TTC549 (cell line): ENCODE measurements around the gene CFAP298.
"Not testable (repeated sequence)": the region's sequence is repeated elsewhere in the genome, so short reads cannot be mapped to it uniquely, and the experiment has no call there.

Experiments used
- FAIRE-seq: peaks from 2 replicates; lab custom pipeline; 2012; peaks lifted over from hg19 to GRCh38; lab: Jason Lieb, UNC

Gene CFAP298

DNA sequence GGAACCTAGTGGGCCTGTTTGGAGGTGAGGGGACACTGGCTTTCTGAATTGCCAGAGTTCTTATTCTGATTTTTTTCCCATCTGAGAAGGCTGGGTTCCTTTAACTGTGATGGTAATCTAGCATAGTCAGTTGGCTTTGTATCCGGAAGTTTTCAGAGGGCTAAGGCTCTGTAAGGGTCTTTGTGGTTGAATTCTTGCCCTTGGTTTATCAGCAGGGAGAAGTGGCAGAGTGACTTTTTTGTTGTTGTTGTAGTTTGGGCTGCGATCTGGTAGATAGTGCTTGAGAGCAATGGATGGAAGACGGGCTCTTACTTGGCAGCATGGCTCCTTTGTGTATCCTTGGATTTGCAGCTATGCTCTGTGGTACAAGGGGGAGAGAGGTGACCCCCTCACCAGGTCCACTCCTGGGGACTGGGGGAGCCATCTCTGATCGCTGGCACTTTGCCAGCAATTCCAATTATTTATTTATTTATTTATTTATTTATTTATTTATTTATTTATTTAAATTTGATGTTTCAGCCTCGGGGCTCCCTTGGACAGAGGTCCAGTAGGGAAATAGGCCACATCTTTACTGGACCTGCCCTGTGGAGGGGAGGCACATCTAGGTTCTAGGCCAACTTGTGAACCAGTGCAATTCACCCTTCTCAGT lies 45.3 kb downstream of the CFAP298 start:
- no peak for FAIRE-seq

DNA sequence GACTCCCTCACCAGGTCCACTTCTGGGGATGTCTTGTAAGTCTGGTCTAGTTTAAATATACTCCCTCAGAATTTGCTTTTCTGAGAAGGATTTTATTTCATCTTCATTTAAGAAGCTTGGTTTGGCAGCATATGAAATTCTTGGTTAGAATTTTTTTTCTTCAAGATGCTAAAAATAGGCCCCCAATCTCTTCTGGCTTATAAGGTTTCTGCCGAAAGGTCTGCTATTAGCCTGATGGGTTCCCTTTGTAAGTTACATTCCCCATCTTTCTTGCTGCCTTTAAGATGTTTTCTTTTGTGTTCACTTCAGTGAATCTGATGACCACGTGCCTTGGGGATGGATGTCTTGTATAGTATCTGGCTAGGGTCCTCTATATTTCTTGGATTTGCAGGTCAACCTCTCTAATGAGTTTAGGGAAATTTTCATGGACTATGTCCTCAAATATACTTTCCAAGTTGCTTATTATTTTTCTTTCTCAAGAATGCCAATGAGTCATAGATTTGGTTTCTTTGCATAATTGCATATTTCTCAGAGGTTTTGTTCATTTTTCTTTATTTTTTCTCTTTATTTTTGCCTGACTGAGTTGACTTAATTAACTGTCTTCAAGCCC lies 46.2 kb downstream of the CFAP298 start:
- no peak for FAIRE-seq

DNA sequence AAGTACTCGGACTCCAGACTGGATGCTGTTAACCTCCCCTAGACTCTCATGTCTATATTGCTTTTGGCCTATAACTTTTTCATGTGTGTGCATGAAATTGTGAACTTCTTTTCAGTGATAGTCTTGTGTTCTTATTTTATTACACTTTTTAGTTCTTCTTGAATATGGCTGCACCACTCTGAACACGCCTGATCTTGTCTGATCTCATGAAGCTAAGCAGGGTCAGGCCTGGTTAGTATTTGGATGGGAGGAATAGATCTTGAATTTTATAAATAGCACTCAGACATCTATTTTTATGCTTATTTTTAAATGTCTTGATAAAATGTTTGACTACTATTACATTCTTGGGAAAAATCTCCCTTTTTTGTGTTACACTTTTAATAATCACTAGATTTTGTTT lies 49.3 kb downstream of the CFAP298 start:
- FAIRE-seq, result no peak

DNA sequence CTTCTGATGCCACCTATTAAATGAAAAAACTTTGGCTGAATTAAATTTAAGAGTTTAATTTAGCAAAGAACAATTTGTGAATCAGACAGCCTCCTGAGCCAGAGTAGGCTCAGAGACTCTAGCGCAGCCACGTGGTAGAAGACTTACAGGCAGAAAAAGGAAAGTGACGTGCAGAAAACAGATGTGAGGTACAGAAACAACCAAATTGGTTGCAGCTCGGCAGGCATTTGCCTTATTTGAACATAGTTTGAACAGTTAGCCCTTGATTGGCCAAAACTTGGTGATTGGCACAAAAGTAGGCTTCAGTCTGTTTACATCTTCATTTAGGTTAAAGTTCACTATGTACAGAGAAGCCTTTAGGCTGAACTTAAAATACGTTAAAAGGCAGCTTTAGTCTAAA lies 49.8 kb downstream of the CFAP298 start:
- no peak for FAIRE-seq

DNA sequence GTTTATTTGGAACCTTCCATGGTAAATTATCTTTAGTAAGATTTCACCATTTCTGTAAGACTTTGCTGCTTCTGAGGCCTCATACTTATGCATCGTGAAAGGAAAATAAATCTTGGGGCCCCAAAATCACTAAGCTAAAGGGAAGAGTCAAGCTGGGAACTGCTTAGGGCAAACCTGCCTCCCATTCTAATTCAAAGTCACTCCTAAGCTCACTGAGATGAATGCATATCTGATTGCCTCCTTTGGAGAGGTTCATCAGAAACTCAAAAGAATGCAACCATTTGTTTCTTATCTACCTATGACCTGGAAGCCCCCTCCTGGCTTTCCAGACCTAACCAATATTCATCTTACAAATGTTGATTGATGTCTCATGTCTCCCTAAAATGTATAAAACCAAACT lies 50.7 kb downstream of the CFAP298 start:
- not testable (repeated sequence) for FAIRE-seq

DNA sequence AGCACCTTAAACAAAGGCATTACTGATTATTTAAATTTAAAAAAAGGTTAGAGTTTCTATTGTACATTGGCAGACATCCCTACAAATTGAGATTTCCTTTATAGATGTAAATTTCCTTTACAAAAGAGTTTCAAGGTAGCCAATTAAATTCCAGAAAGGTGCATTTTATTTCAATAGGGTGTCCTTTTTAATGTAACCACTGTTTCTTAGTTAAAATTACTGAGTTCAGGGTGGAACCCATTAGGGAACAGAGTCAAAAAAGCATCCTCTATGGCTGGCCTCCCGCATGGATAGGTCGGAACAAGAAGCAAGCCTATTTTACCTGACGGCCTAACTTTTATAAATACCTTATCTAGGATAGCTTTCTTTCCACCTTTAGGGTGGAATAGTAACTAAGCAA lies 51.3 kb downstream of the CFAP298 start:
- FAIRE-seq, result no peak

DNA sequence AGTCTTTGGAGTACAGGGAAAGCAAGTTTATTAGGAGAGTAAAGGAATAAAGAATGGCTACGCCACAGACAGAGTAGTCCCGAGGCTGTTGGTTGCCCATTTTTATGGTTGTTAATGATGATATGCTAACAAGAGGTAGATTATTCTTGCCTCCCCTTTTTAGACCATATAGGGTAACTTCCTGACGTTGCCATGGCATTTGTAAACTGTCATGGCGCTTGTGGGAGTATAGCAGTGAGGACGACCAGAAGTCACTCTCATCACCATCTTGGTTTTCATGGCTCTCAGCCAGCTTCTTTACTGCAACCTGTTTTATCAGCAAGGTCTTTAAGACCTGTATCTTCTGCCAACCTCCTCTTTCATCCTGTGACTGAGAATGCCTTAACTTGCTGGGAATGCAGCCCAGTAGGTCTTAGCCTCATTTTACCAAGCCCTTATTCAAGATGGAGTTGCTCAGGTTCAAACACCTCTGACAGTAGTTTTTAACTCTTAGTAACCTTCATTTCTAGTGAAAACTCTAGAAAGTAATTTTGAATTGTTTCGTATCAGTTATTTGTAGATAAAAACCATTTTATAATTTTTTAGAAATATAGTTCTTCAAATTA lies 53.1 kb downstream of the CFAP298 start:
- FAIRE-seq, result no peak

DNA sequence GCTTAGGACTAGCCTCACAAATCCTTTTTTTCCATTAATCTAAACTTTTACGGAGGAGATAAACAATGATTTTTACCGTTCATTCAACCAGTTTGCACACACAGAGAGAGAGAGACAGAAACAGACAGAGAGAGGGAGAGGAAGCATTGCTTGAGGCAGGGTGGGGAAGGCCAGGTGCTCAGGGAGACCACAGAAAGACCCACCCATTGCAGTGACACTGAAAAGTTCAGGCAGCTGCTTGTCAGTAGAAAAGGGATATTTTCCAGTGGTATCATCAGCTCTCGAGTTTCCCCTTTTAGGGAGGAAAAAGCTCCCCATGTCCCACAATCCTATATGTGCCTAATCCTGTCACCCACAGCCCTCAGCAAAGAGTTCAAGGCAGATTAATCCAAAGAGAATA lies 54.1 kb downstream of the CFAP298 start:
- no peak for FAIRE-seq

DNA sequence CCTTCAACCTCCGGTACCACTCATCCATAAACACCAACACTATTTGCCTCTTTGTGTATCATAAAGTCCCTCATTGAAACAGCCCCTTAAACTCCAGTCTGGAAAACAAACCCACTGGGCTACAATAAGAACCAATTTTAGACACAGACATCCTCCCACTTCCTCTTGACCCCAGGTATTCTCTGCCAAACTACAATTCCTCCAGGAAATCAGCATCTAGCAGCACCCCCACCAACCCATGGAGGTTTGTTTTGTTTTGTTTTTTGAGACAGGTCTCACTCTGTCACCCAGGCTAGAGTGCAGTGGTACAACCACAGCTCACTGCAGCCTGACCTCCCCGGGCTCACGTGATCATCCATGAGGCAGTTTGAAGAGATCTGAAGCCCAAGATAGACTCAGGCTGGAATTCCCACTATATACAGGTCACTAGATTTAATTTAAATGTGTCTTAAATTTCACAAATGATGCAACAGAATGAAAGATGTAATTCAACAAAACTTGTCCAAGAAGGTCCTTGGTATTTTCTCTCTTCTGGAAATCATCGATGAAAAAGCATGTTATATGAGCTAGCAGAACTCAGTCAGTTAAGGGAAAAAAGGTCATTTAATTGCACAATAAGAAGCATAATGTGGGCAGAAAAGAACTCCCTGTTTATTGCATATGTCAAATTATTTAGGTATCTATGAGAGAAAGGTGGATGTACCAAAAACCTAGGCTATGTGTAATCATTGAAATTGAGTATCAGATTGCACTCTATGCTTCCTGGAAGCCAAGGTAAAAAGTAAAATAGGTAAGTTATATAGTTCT lies 57.1 kb downstream of the CFAP298 start:
- no peak for FAIRE-seq

DNA sequence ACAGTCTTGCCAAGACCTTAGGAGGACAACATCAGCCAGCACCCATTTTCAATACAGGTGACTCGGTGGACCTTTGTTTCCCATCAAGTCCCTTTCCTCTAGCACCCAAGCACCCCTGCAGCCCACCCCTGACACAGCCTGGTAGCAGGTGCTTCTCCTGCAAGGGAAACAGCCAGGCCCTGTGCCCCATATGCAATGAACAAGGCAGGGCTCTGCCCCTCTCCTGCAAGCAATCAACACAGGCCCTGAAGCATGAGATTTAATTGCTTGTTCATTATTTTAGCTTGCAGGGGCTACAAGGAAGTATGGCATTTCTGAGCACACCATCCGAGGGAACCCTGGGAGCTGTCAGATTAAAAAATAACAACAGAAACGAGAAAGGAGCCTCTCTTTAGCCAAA lies 62.3 kb downstream of the CFAP298 start:
- no peak for FAIRE-seq

DNA sequence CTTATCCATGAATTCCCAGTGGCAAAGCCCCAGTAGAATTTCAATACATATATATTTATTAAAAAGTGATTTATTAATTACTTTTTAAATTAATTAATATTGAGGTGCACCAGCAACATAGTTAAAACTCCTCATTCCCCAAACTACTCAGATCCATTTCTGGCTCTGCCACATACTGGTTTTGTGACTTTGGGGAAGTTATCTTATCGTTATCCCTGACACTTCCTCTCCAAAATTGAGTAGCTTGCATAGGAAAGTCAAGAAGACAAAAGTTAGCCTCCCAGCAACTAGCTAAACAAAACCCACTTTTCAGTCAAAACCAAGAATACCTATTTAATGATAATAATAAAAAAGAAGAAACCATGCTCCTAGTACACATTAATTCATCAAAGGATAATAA lies 62.7 kb downstream of the CFAP298 start:
- no peak for FAIRE-seq
